Testis (tissue), 3 donors: Measurements from ENCODE around the gene ACBD6. TPM values are rescaled to one million over a fixed set of nuclear protein-coding genes. Genes with fewer than 3 reads are reported as not detected.

Experiments
- DNase-seq: peaks from one replicate; pipeline ENCODE4 v3.0.0-alpha.2; 2019
- H3K27ac ChIP-seq, 2 donors: fragments of 200-600 bp; sonication (generic); one replicate each; pipeline ENCODE4 v1.5.1; 2019
- H3K27me3 ChIP-seq: fragments of 200-600 bp; sonication (generic); one replicate; pipeline ENCODE4 v1.5.1; 2019
- H3K36me3 ChIP-seq: fragments of 200-600 bp; sonication (generic); one replicate; pipeline ENCODE4 v1.5.1; 2017; ENCODE audit warnings: low read depth; ENCODE audit errors: missing control alignments
- H3K4me1 ChIP-seq: fragments of 200-600 bp; sonication (generic); one replicate; pipeline ENCODE4 v1.5.1; 2019
- H3K4me3 ChIP-seq, 2 donors: fragments of 200-600 bp; sonication (generic); one replicate each; pipeline ENCODE4 v1.5.1; 2017 to 2019
- H3K9me3 ChIP-seq: fragments of 200-600 bp; sonication (generic); one replicate; pipeline ENCODE4 v1.5.1; 2017
- CTCF ChIP-seq, 3 experiments: fragments of 450-650 bp in 2 of 3; fragments of 200-600 bp in 1 of 3; sonication (generic) in 1 of 3; IDR thresholded peaks; one replicate each; pipeline ENCODE4 v1.5.1; 2016 to 2019; ENCODE audit warnings: antibody characterized with exemption in 3 of 3, mild to moderate bottlenecking in 2 of 3, moderate library complexity in 1 of 3
- POLR2A ChIP-seq: fragments of 450-650 bp; IDR thresholded peaks from one replicate; pipeline ENCODE4 v1.6.1; 2017; ENCODE audit warnings: antibody characterized with exemption, mild to moderate bottlenecking, moderate library complexity
- WGBS, 2 donors: methylation state at CpG; one replicate each; pipeline ENCODE4 v1.1.5; 2018; 5-methylcytosine and 5-hydroxymethylcytosine counted together
- intact Hi-C: fragments of 100-400 bp; cut with DNase I; formaldehyde crosslinking; loops from one replicate; pipeline ENCODE4 v1.15.1; 2023; ENCODE audit warnings: low total_unique reads
- polyA plus RNA-seq: library from polyadenylated mRNA; stranded (reverse); fragments of 350-450 nt; fragmentation: Illumina TruSeq; extraction: RNeasy Lipid Tissue Mini Kit (QIAGEN cat#74804); gene quantifications from one replicate; pipeline ENCODE4 v1.2.3, GENCODE V29; 2014; ENCODE audit warnings: low read depth, low replicate concordance; ENCODE audit not compliant: insufficient read depth
- total RNA-seq, 2 donors: library from RNA; depleted of rRNA; stranded (reverse); fragments of >200 nt; gene quantifications; one replicate each; pipeline ENCODE4 v1.2.3, GENCODE V29; 2016

Gene ACBD6
- total and polyA plus RNA-seq, 3 donors from 2014 or later = 61.9 to 102 (median 97.2) TPM

- intact Hi-C loops = no loop called here
- Histone ChIP-seq H3K36me3 (no peaks in the 10 kb centered on the region), H3K27me3 (no peaks in the 10 kb centered on the region), H3K27ac (no peak overlapping the region), H3K4me3 (no peak overlapping the region), H3K9me3 (no peaks in the 10 kb centered on the region), H3K4me1 (peaks cover 5% of the 10 kb centered on the region)
- TF ChIP-seq CTCF (IDR thresholded peaks at IDR 0.05) = no peak
- no peak for TF ChIP-seq POLR2A
- WGBS, 2 donors = 83 to 89% methylated on average over 6 of the region's 6 CpGs
- no peak for DNase-seq
These were observed 211.9 kb downstream of the ACBD6 start for GRCh38 chr1:180290265-180291001.

GRCh38 chr1:180288940-180289339 lies 213.4 kb downstream of the ACBD6 start:
- no peaks in the 10 kb centered on the region for H3K9me3 ChIP-seq
- no peaks in the 10 kb centered on the region for H3K27me3 ChIP-seq
- no peak overlapping the region for H3K4me3 ChIP-seq
- TF ChIP-seq CTCF (IDR thresholded peaks at IDR 0.05) (no peak), POLR2A (no peak)
- DNase-seq = no peak
- H3K4me1 ChIP-seq = peaks cover 5% of the 10 kb centered on the region
- WGBS, 2 donors = 78 to 97% methylated on average over 1 of the region's 1 CpG
- H3K36me3 ChIP-seq = peaks cover 4% of the 10 kb centered on the region
- intact Hi-C loops = no loop called here
- no peak overlapping the region for H3K27ac ChIP-seq

GRCh38 chr1:180287988-180288705 lies 214.2 kb downstream of the ACBD6 start:
- Histone ChIP-seq H3K4me3 (no peak overlapping the region), H3K9me3 (no peaks in the 10 kb centered on the region), H3K27ac (no peak overlapping the region), H3K27me3 (no peaks in the 10 kb centered on the region), H3K4me1 (peaks cover 5% of the 10 kb centered on the region), H3K36me3 (peaks cover 4% of the 10 kb centered on the region)
- intact Hi-C loops = no loop called here
- no peak for TF ChIP-seq POLR2A
- TF ChIP-seq CTCF (IDR thresholded peaks at IDR 0.05) = no peak
- no peak for DNase-seq
- 44 to 59% methylated on average over 3 of the region's 3 CpGs for WGBS, 2 donors

GRCh38 chr1:180286417-180286816 lies 216.0 kb downstream of the ACBD6 start:
- Histone ChIP-seq H3K27me3 (no peaks in the 10 kb centered on the region), H3K4me1 (peaks cover 5% of the 10 kb centered on the region), H3K27ac (no peak overlapping the region), H3K36me3 (peaks cover 4% of the 10 kb centered on the region), H3K4me3 (no peak overlapping the region), H3K9me3 (no peaks in the 10 kb centered on the region)
- intact Hi-C loops = no loop called here
- no peak for DNase-seq
- TF ChIP-seq POLR2A (no peak), CTCF (IDR thresholded peaks at IDR 0.05) (no peak)
